ENCODE measurements around the gene ARFGAP1.
A peak's percentile ranks its signal among the peaks of the same experiment; 100 is the strongest.

The ARFGAP1 gene

GRCh38 chr20:63310265-63310991 is 37.8 kb downstream of the ARFGAP1 start:
- no peak for DNase-seq

GRCh38 chr20:63311186-63311832 is 38.7 kb downstream of the ARFGAP1 start:
- no peak for DNase-seq

- no peak for DNase-seq
These were observed 39.2 kb downstream of the ARFGAP1 start for GRCh38 chr20:63311833-63312243.

GRCh38 chr20:63312273-63312672 is 39.7 kb downstream of the ARFGAP1 start:
- DNase-seq, result peak in 1 of 2 experiments; percentile 19

- peak in 1 of 2 experiments; percentile 63 for DNase-seq
These were observed 40.2 kb downstream of the ARFGAP1 start for GRCh38 chr20:63312690-63313348.

GRCh38 chr20:63313349-63314014 is 40.9 kb downstream of the ARFGAP1 start:
- no peak for DNase-seq

GRCh38 chr20:63314015-63314471 is 41.4 kb downstream of the ARFGAP1 start:
- no peak for DNase-seq

- no peak for DNase-seq
These were observed 42.1 kb downstream of the ARFGAP1 start for GRCh38 chr20:63314566-63315239.

GRCh38 chr20:63315240-63315689 is 42.7 kb downstream of the ARFGAP1 start:
- peak in 1 of 2 experiments; percentile 65 for DNase-seq

- peak in 1 of 2 experiments; percentile 40 for DNase-seq
These were observed 43.3 kb downstream of the ARFGAP1 start for GRCh38 chr20:63315731-63316491.

GRCh38 chr20:63316502-63316921 is 43.9 kb downstream of the ARFGAP1 start:
- no peak for DNase-seq

GRCh38 chr20:63317061-63317460 is 44.4 kb downstream of the ARFGAP1 start:
- no peak for DNase-seq

GRCh38 chr20:63317601-63318291 is 45.1 kb downstream of the ARFGAP1 start:
- no peak for DNase-seq

- DNase-seq, result no peak
These were observed 46.0 kb downstream of the ARFGAP1 start for GRCh38 chr20:63318391-63319163.

- no peak for DNase-seq
These were observed 46.8 kb downstream of the ARFGAP1 start for GRCh38 chr20:63319164-63320040.

- no peak for DNase-seq
These were observed 47.5 kb downstream of the ARFGAP1 start for GRCh38 chr20:63320041-63320511.

- DNase-seq, result no peak
These were observed 48.1 kb downstream of the ARFGAP1 start for GRCh38 chr20:63320616-63321147.

- no peak for DNase-seq
These were observed 48.7 kb downstream of the ARFGAP1 start for GRCh38 chr20:63321148-63321831.

Data from NCI-H524 (cell line).